Heart left ventricle (tissue), 16 donors: Measurements from ENCODE around the gene CABLES2. TPM values are rescaled to one million over a fixed set of nuclear protein-coding genes. Genes with fewer than 3 reads are reported as not detected.

Experiments
- ATAC-seq, 4 donors: fragments of 200-7000 bp; cut with Tn5 transposase; one replicate each; pipeline ENCODE4 v1.9.1; 2020 to 2022; ENCODE audit warnings: moderate library complexity in 4 of 4, mild to moderate bottlenecking in 3 of 4, moderate number of reproducible peaks in 1 of 4
- DNase-seq, 5 donors: peaks; one replicate each; pipeline ENCODE4 v3.0.0-alpha.2; 2020
- H3K27ac ChIP-seq, 12 donors: fragments of 200-600 bp; sonication (generic) in 4 of 12; one replicate each; pipeline versions ENCODE4 v1.5.0 to v1.8.0; 2016 to 2022; ENCODE audit warnings: mild to moderate bottlenecking in 2 of 12
- H3K27me3 ChIP-seq, 9 donors: fragments of 200-600 bp; sonication (generic) in 2 of 9; one replicate each; pipeline versions ENCODE4 v1.5.1 to v1.8.0; 2016 to 2022; ENCODE audit warnings: mild to moderate bottlenecking in 3 of 9
- H3K36me3 ChIP-seq, 9 donors: fragments of 200-600 bp; sonication (generic) in 2 of 9; one replicate each; pipeline versions ENCODE4 v1.5.0 to v1.8.0; 2018 to 2022; ENCODE audit warnings: mild to moderate bottlenecking in 2 of 9
- H3K4me1 ChIP-seq, 12 donors: fragments of 200-600 bp; sonication (generic) in 4 of 12; one replicate each; pipeline versions ENCODE4 v1.5.0 to v1.8.0; 2016 to 2022; ENCODE audit warnings: mild to moderate bottlenecking in 3 of 12
- H3K4me3 ChIP-seq, 12 donors: fragments of 200-600 bp; sonication (generic) in 4 of 12; one replicate each; pipeline versions ENCODE4 v1.5.0 to v1.8.0; 2017 to 2022; ENCODE audit warnings: mild to moderate bottlenecking in 9 of 12, moderate library complexity in 4 of 12
- H3K9me3 ChIP-seq, 12 donors: fragments of 200-600 bp; sonication (generic) in 4 of 12; one replicate each; pipeline versions ENCODE4 v1.5.0 to v1.8.0; 2016 to 2022; ENCODE audit warnings: mild to moderate bottlenecking in 1 of 12
- POLR2A ChIP-seq, 2 donors: fragments of 450-650 bp; IDR thresholded peaks; one replicate each; pipeline ENCODE4 v1.6.1; 2017; ENCODE audit warnings: antibody characterized with exemption in 2 of 2, mild to moderate bottlenecking in 2 of 2, moderate library complexity in 2 of 2
- WGBS, 4 donors: extraction: QIAGEN DNeasy Blood & Tissue Kit in 2 of 4; methylation state at CpG; one replicate each; pipeline versions ENCODE4 v1.1.5 to v1.1.7; 2013 to 2018; 5-methylcytosine and 5-hydroxymethylcytosine counted together
- intact Hi-C, 10 donors: fragments of 100-400 bp; cut with DNase I; formaldehyde crosslinking; loops; one replicate each; pipeline versions ENCODE4 v1.11.1 to v1.14.2; 2022
- polyA plus RNA-seq, 2 donors: library from polyadenylated mRNA; stranded (reverse); fragments of 200-250 nt; gene quantifications; one replicate each; pipeline ENCODE4 v1.2.3, GENCODE V29; 2013
- total RNA-seq, 9 donors: library from RNA; depleted of rRNA in 2 of 9; stranded (reverse); fragments of >200 nt in 2 of 9; fragmentation: NEBNext Ultra II Directional in 3 of 9; extraction: Animal tissue kit (Norgen Biotek cat#: 25700) in 3 of 9; gene quantifications; one replicate each; pipeline versions ENCODE4 v1.1.0 to v1.2.4, GENCODE V29; 2016 to 2023
- TF ChIP-seq, protein P1 (sequence below), 12 donors: fragments of 200-600 bp; sonication (generic) in 4 of 12; IDR thresholded peaks; one replicate each; pipeline versions ENCODE4 v1.5.0 to v1.8.0; 2018 to 2022; ENCODE audit warnings: antibody characterized with exemption in 12 of 12, mild to moderate bottlenecking in 5 of 12
- donor health status: ischemic (EF 13 %, LVEDD 7.1; RV severe dilation, severe dysfunction).
- donor health status: healthy with polysubstance abuse.
- donor health status: DM: no; HTN: yes; CAD: no.
- donor health status: DM: no; HTN: no; CAD: no.
- donor health status: ischemic (EF 25% LVEDD 6.9; RV normal size, moderate dysfunction).
- donor health status: ischemic (EF 25% LVEDD 5.7; RV mildly dilated, moderate dysfunction).
- donor health status: healthy.
- donor health status: DM: yes; HTN: yes; CAD: no.
- donor health status: ischemic (EF 35%, LVEDD 5.7; RV mildly dilated, moderate dysfunction).
- donor health status: nonischemic (EF 11% LVEDD 7.7; RV severe dilation, severe dysfunction).
- donor health status: DM: yes; HTN: yes; CAD: no.
- donor health status: PGD.
- donor health status: ischemic (EF 29% LVEDD 5.4; RV normal size, mild dysfunction).
- donor health status: nonischemic (EF 23%, LVEDD 6.1; RV moderate dilation, normal function).

CABLES2 gene
- total and polyA plus RNA-seq, 11 donors: 2.9 to 12.0 (median 8.8) TPM

DNA sequence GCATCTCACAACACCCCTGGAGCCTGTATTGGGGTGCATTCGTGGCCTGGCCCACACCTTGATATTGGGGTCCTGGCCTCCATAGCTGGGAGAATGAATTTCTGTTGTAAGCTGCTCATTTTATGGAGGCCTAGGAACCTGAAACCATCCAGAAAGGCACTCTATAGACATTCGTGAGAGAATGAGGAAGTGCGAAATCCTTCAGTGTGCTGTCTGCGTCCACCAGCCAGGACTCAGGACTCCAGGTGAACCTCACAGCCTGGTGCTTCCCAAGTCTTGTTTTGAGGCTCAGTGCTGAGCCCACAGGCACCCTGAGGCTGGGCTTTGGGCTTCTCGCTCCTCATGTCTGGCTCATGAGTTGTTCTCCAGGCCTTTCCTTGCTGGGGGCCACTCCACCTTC, 32.1 kb upstream of the CABLES2 start:
- intact Hi-C loops: no loop called here
- H3K4me1 ChIP-seq: peaks cover 0 to 3% (median 0%) of the 10 kb centered on the region in 12 donors
- no peak for ATAC-seq
- DNase-seq: no peak
- peaks cover 0 to 33% (median 4%) of the 10 kb centered on the region in 9 donors for H3K27me3 ChIP-seq
- H3K27ac ChIP-seq: no peak overlapping the region
- H3K36me3 ChIP-seq: no peaks in the 10 kb centered on the region
- 70 to 88% (median 77%) methylated on average over 5 of the region's 5 CpGs for WGBS, 4 donors
- H3K4me3 ChIP-seq: no peak overlapping the region
- no peaks in the 10 kb centered on the region for H3K9me3 ChIP-seq
- TF ChIP-seq, protein P1, sequence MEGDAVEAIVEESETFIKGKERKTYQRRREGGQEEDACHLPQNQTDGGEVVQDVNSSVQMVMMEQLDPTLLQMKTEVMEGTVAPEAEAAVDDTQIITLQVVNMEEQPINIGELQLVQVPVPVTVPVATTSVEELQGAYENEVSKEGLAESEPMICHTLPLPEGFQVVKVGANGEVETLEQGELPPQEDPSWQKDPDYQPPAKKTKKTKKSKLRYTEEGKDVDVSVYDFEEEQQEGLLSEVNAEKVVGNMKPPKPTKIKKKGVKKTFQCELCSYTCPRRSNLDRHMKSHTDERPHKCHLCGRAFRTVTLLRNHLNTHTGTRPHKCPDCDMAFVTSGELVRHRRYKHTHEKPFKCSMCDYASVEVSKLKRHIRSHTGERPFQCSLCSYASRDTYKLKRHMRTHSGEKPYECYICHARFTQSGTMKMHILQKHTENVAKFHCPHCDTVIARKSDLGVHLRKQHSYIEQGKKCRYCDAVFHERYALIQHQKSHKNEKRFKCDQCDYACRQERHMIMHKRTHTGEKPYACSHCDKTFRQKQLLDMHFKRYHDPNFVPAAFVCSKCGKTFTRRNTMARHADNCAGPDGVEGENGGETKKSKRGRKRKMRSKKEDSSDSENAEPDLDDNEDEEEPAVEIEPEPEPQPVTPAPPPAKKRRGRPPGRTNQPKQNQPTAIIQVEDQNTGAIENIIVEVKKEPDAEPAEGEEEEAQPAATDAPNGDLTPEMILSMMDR (IDR thresholded peaks at IDR 0.05): no peak
- TF ChIP-seq POLR2A (IDR thresholded peaks at IDR 0.05): no peak

DNA sequence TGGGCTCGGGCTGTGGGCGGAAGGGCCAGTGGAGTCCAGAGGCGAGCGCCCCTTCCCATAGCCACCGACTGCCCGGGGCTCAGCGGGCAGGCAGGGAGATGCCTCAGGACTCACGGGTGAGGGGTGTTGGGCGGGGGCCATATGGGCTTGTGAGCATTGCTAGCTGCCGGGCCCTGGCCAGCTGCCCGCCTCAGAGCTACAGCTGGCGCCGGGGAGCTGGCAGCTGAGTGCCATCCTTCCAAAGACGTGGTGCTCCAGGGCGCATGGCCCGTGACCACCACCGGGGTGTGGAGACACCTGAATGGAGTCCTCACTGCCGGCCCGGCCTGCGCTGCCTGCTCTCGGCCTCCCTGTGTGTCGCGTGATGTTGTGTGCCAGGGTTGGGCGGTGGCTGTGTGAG, 30.8 kb upstream of the CABLES2 start:
- ATAC-seq: peak in 2 of 4 donors; percentile 10 to 36
- H3K4me3 ChIP-seq: no peak overlapping the region
- peak in 1 of 5 donors; percentile 41 for DNase-seq
- peaks cover 0 to 11% (median 4%) of the 10 kb centered on the region in 12 donors for H3K4me1 ChIP-seq
- H3K36me3 ChIP-seq: no peaks in the 10 kb centered on the region
- no peaks in the 10 kb centered on the region for H3K9me3 ChIP-seq
- intact Hi-C loops: no loop called here
- TF ChIP-seq, protein P1 (IDR thresholded peaks at IDR 0.05): no peak
- no peak for TF ChIP-seq POLR2A (IDR thresholded peaks at IDR 0.05)
- WGBS, 4 donors: 78 to 87% (median 82%) methylated on average over 18 to 24 of the region's 24 CpGs
- H3K27me3 ChIP-seq: peaks cover 0 to 25% (median 4%) of the 10 kb centered on the region in 9 donors
- peak overlapping the region in 1 of 12 donors; percentile 39 for H3K27ac ChIP-seq

DNA sequence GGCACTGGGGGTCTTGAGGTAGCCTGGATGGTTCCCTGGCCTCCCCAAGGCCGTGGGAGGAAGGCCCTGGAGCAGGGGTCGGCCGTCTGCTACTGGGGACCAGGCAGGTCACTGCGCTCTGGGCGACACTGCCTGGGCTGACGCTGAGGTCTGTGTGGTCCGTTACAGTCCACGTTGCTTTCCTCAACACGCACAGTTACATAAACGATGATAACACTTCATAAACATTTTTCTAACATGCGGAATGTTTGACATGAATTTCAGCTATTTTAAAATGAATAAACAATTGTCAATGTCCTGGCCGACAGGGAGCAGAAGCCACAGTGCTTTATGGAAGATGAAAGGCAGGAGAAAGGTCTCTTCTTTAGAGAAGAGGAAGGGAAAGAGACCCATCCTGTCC, 30.4 kb upstream of the CABLES2 start:
- H3K4me1 ChIP-seq: peaks cover 0 to 11% (median 4%) of the 10 kb centered on the region in 12 donors
- WGBS, 4 donors: 72 to 83% (median 81%) methylated on average over 12 of the region's 12 CpGs
- no peak overlapping the region for H3K4me3 ChIP-seq
- intact Hi-C loops: no loop called here
- DNase-seq (no peak), ATAC-seq (no peak)
- TF ChIP-seq POLR2A (IDR thresholded peaks at IDR 0.05): no peak
- TF ChIP-seq, protein P1 (IDR thresholded peaks at IDR 0.05): no peak
- peak overlapping the region in 1 of 12 donors; percentile 39 for H3K27ac ChIP-seq
- peaks cover 0 to 25% (median 4%) of the 10 kb centered on the region in 9 donors for H3K27me3 ChIP-seq
- H3K9me3 ChIP-seq: no peaks in the 10 kb centered on the region
- no peaks in the 10 kb centered on the region for H3K36me3 ChIP-seq

DNA sequence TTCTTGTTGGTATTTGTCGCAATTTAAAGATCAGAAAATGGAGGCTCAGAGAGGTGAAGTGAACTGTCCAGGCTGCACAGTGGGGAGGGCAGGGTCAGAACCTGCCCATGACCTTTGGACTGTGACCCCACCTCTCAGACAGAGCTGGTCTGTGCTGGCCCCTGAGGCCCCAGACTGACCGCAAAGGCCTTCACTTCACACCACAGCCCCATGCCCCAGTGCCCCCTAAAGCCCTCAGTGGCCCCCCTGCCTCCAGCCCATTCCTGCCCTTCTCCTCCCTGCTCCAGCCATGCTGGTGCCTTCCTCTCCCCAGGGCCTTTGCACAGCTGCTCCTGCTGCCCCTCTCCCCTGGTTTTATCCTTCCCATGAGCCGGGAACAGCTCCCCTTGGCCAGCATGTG, 29.6 kb upstream of the CABLES2 start:
- ATAC-seq: no peak

More for the DNA sequence above, 29.6 kb upstream of the CABLES2 start:
- H3K4me3 ChIP-seq: no peak overlapping the region
- no peak for DNase-seq
- 88 to 95% (median 92%) methylated on average over 3 of the region's 3 CpGs for WGBS, 4 donors
- H3K36me3 ChIP-seq: no peaks in the 10 kb centered on the region
- TF ChIP-seq, protein P1 (IDR thresholded peaks at IDR 0.05): no peak
- TF ChIP-seq POLR2A (IDR thresholded peaks at IDR 0.05): no peak
- H3K4me1 ChIP-seq: peaks cover 0 to 11% (median 4%) of the 10 kb centered on the region in 12 donors
- no peak overlapping the region for H3K27ac ChIP-seq
- H3K27me3 ChIP-seq: peaks cover 0 to 25% (median 4%) of the 10 kb centered on the region in 9 donors
- no peaks in the 10 kb centered on the region for H3K9me3 ChIP-seq
- intact Hi-C loops: no loop called here
